ENCODE data around the gene ZNF746.
"Not testable (repeated sequence)": the region's sequence is repeated elsewhere in the genome, so short reads cannot be mapped to it uniquely, and the experiment has no call there.

The ZNF746 gene

GRCh38 chr7:149497467-149498261, at the start of gene ZNF746:
ZNF746 (minus strand) TSS chr7:149497809; CDS start chr7:149497536, 273 bp downstream.
- DNase-seq (ENCODE audit: low read depth, low spot score) = peak; percentile 20
- peak within 1 kb of the TSS; percentile 74 for H3K27ac ChIP-seq

- no peak for DNase-seq (ENCODE audit: low read depth, low spot score)
- no peak overlapping the region for H3K27ac ChIP-seq
These were observed 49.5 kb upstream of the ZNF746 start for GRCh38 chr7:149547126-149547525.

GRCh38 chr7:149546331-149546730, 48.7 kb upstream of the ZNF746 start:
- H3K27ac ChIP-seq = no peak overlapping the region
- no peak for DNase-seq (ENCODE audit: low read depth, low spot score)

DNA sequence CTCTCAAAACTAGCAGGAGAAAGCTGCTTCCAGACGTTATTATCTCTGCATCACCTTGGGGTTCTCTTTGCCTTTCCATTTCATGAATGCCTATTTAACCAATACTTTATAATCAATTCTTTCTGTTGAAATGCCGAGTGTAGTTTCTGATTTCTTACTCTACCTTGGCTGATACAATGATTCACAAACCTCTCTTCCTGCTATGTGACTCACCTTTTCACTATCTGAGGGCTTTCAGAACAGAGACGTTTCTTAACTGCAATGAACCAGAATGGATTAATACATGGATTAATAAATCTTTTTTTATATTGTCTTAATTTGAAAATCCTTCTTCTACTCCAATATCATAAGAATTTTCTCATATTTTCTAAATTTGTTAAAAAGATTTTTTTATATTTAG, 46.4 kb upstream of the ZNF746 start:
- peak overlapping the region; percentile 41 for H3K27ac ChIP-seq
- no peak for DNase-seq (ENCODE audit: low read depth, low spot score)

- no peak overlapping the region for H3K27ac ChIP-seq
- DNase-seq (ENCODE audit: low read depth, low spot score) = no peak
These were observed 35.0 kb upstream of the ZNF746 start for GRCh38 chr7:149532654-149533053.

- DNase-seq (ENCODE audit: low read depth, low spot score) = no peak
- no peak overlapping the region for H3K27ac ChIP-seq
These were observed 31.6 kb upstream of the ZNF746 start for GRCh38 chr7:149529136-149529718.

DNA sequence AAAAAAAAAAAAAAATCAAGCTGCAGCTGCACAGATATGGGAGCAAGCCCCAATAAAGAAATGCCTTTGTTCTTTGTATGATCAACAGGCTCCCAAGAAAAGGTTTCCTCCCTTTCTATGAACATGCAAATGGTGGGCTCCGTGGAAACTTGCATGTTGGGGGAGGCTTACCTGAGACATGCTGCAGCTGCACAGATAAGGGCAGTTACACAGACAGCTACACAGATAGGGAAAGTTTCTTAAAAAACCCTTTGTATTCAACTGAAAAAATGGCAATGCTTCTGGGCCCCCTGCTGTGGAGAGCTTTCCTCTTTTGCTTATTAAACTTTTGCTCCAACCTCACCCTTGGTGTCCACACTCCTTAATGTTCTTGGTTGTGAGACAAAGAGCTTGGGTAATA, 29.8 kb upstream of the ZNF746 start:
- no peak overlapping the region for H3K27ac ChIP-seq
- DNase-seq (ENCODE audit: low read depth, low spot score) = no peak

DNA sequence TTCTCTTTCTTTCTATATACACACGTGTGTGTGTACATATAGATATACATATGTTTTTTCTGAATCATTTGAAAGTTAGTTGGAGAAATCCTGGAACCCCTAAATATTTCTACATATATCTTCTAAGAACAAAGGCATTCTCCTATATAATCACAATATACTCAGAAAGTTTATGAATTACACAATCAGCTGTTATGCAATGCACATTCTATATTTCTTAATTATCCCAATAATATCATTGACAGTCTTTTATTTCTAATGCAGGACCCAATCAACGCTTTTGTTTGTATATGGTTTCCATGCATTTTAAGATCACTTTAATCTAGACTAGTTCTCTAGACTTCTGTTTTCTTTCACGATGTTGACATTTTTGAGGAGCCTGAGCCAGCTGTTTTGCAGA, 27.7 kb upstream of the ZNF746 start:
- H3K27ac ChIP-seq = no peak overlapping the region
- no peak for DNase-seq (ENCODE audit: low read depth, low spot score)

DNA sequence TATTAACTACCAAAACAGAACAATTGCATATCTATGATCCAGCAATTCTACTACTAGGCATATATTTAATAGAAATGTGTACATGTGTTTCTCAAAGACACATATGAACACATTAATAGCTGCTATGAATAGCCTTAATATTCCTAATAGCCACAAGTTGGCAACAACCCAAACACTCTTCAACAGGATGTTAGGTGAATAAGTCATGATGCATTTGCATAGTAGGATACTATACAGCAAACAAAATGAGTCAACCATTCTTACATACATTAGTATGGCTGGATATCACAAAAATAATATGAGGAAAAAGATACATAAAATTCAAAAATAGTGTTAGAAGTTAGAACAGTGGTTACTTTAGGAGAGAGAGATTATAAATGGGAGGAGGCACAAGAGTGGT, 26.8 kb upstream of the ZNF746 start:
- no peak overlapping the region for H3K27ac ChIP-seq
- peak; percentile 36 for DNase-seq (ENCODE audit: low read depth, low spot score)

- no peak overlapping the region for H3K27ac ChIP-seq
- no peak for DNase-seq (ENCODE audit: low read depth, low spot score)
These were observed 12.6 kb upstream of the ZNF746 start for GRCh38 chr7:149510248-149510647.

GRCh38 chr7:149509774-149510173, 12.2 kb upstream of the ZNF746 start:
- no peak overlapping the region for H3K27ac ChIP-seq
- no peak for DNase-seq (ENCODE audit: low read depth, low spot score)

DNA sequence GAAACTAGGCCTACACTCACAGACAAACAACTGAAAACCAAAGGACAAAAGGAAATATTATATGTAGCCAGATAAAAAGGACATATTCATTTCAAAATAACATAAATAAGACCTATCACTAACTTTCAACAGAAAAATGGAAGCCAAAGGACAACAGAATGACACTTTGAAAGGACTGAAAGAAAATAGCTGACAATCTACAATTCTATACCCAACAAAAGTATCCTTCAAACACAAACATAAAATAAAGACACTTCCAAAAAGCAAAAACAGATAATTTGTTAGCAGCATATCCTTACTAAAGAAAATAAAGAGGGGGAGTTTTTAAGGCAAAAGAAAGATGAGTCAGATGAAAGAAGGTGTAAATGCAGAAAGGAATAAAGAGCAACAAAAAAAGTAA, 7.9 kb upstream of the ZNF746 start:
- DNase-seq (ENCODE audit: low read depth, low spot score) = no peak
- H3K27ac ChIP-seq = no peak overlapping the region

DNA sequence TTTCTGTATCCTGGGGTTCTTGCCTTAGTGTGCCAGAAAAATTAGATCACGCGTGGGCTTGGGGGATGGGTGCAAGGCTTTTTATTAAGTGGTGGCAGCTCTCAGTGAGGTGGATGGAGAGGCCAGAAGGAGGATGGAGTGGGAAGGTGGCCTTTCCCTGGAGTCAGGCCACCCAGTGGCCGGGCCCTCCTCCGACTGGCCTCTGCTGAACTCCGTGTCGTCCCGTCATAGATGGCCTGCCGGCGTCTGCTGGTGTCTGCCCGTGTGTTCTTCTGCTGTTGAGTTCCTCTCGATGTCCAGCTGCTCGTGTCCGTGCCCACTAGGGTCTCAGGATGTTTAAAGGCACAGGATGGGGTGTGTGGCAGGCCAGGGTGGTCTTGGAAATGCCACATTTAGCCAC, 4.0 kb upstream of the ZNF746 start:
- no peak overlapping the region for H3K27ac ChIP-seq
- DNase-seq (ENCODE audit: low read depth, low spot score) = no peak

- H3K27ac ChIP-seq = no peak overlapping the region
- no peak for DNase-seq (ENCODE audit: low read depth, low spot score)
These were observed 3.3 kb upstream of the ZNF746 start for GRCh38 chr7:149500910-149501309.

GRCh38 chr7:149500201-149500600, 2.6 kb upstream of the ZNF746 start:
- DNase-seq (ENCODE audit: low read depth, low spot score) = no peak
- H3K27ac ChIP-seq = no peak overlapping the region

DNA sequence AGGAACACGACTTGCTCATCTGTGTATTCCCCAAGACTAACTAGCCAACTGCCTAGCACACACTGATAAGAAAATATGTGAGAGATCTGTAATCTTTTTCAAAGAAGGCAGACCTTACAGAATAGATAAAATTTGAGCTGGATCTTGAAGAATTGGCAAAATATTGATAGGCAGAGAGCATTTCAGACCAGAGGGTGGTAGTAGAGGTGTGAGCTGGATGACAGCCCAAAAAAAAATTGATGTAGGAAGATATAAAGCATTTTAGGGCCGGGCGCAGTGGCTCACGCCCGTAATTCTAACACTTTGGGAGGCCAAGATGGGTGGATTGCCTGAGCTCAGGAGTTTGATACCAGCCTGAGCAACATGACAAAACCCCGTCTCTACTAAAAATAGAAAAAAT, 1.2 kb upstream of the ZNF746 start:
- H3K27ac ChIP-seq = no peak overlapping the region
- DNase-seq (ENCODE audit: low read depth, low spot score) = no peak

- DNase-seq (ENCODE audit: low read depth, low spot score) = no peak
These were observed 792 bp downstream of the ZNF746 start for GRCh38 chr7:149496642-149497391.

GRCh38 chr7:149495785-149496641, 1.6 kb downstream of the ZNF746 start:
- peak overlapping the region; percentile 74 for H3K27ac ChIP-seq
- DNase-seq (ENCODE audit: low read depth, low spot score) = no peak

More at GRCh38 chr7:149496642-149497391, 792 bp downstream of the ZNF746 start:
- H3K27ac ChIP-seq = peak overlapping the region; percentile 74

- H3K27ac ChIP-seq = no peak overlapping the region
- no peak for DNase-seq (ENCODE audit: low read depth, low spot score)
These were observed 2.8 kb downstream of the ZNF746 start for GRCh38 chr7:149494738-149495368.

GRCh38 chr7:149493975-149494374, 3.6 kb downstream of the ZNF746 start:
- DNase-seq (ENCODE audit: low read depth, low spot score); H3K27ac ChIP-seq: not testable (repeated sequence)

All from epithelial cell of prostate (primary cell).